Liver (tissue), 9 donors: ENCODE results near the gene RERE. TPM values are rescaled to one million over a fixed set of nuclear protein-coding genes. Genes with fewer than 3 reads are reported as not detected.

ENCODE experiments used
- DNase-seq: peaks from one replicate; pipeline ENCODE4 v3.0.0-alpha.2; 2017; ENCODE audit warnings: low spot score
- H3K27ac ChIP-seq, 2 donors: one replicate each; pipeline ENCODE4 v1.7.0; 2013; ENCODE audit warnings: inconsistent platforms in 2 of 2, low read length in 2 of 2, control low read depth in 1 of 2, low read depth in 1 of 2, mild to moderate bottlenecking in 1 of 2
- H3K27me3 ChIP-seq, 4 donors: one replicate each; pipeline versions ENCODE4 v1.6.1 to v1.7.0; 2013; ENCODE audit warnings: low read length in 3 of 4, inconsistent platforms in 1 of 4, mild to moderate bottlenecking in 1 of 4, moderate library complexity in 1 of 4; ENCODE audit not compliant: control insufficient read depth in 4 of 4, insufficient read depth in 4 of 4
- H3K36me3 ChIP-seq, 4 donors: one replicate each; pipeline versions ENCODE4 v1.6.1 to v1.7.0; 2013; ENCODE audit warnings: low read length in 3 of 4, mild to moderate bottlenecking in 3 of 4, low read depth in 1 of 4, moderate library complexity in 1 of 4; ENCODE audit not compliant: control insufficient read depth in 4 of 4, insufficient read depth in 3 of 4
- H3K4me1 ChIP-seq, 4 donors: one replicate each; pipeline versions ENCODE4 v1.6.1 to v1.7.0; 2013; ENCODE audit warnings: low read length in 3 of 4, mild to moderate bottlenecking in 3 of 4, moderate library complexity in 1 of 4; ENCODE audit not compliant: control insufficient read depth in 4 of 4, insufficient read depth in 4 of 4
- H3K4me3 ChIP-seq, 3 donors: one replicate each; pipeline versions ENCODE4 v1.6.1 to v1.7.0; 2013; ENCODE audit warnings: low read length in 3 of 3, control low read depth in 1 of 3, low read depth in 1 of 3, mild to moderate bottlenecking in 1 of 3
- H3K9ac ChIP-seq, 2 donors: one replicate each; pipeline ENCODE4 v1.7.0; 2013; ENCODE audit warnings: low read length in 2 of 2, mild to moderate bottlenecking in 2 of 2, moderate library complexity in 2 of 2, control low read depth in 1 of 2, low read depth in 1 of 2
- H3K9me3 ChIP-seq, 4 donors: one replicate each; pipeline versions ENCODE4 v1.6.1 to v1.7.0; 2013; ENCODE audit warnings: low read length in 3 of 4; ENCODE audit not compliant: control insufficient read depth in 4 of 4
- EGR1 ChIP-seq, 2 donors: IDR thresholded peaks; 2 replicates each; pipeline ENCODE4 v1.6.1; 2016 to 2018; ENCODE audit warnings: antibody characterized with exemption in 2 of 2, low read depth in 2 of 2
- FOXA1 ChIP-seq: IDR thresholded peaks from 2 replicates; pipeline ENCODE4 v1.6.1; 2016; ENCODE audit warnings: antibody characterized with exemption
- FOXA2 ChIP-seq: IDR thresholded peaks from 2 replicates; pipeline ENCODE4 v1.6.1; 2016; ENCODE audit warnings: antibody characterized with exemption
- HNF4A ChIP-seq, 2 donors: conservative IDR thresholded peaks; 2 replicates each; pipeline ENCODE4 v1.6.1; 2016; ENCODE audit warnings: antibody characterized with exemption in 2 of 2, mild to moderate bottlenecking in 2 of 2
- HNF4G ChIP-seq: IDR thresholded peaks from 2 replicates; pipeline ENCODE4 v1.6.1; 2016; ENCODE audit warnings: antibody characterized with exemption
- JUND ChIP-seq, 2 donors: IDR thresholded peaks; 2 replicates each; pipeline ENCODE4 v1.6.1; 2016; ENCODE audit warnings: antibody characterized with exemption in 2 of 2
- NR2F2 ChIP-seq: IDR thresholded peaks from 2 replicates; pipeline ENCODE4 v1.6.1; 2016; ENCODE audit warnings: antibody characterized with exemption
- RAD21 ChIP-seq, 2 donors: IDR thresholded peaks; 2 replicates each; pipeline ENCODE4 v1.6.1; 2016; ENCODE audit warnings: antibody characterized with exemption in 2 of 2, mild to moderate bottlenecking in 2 of 2
- RXRA ChIP-seq, 2 donors: IDR thresholded peaks; 2 replicates each; pipeline ENCODE4 v1.6.1; 2017 to 2018; ENCODE audit warnings: antibody characterized with exemption in 2 of 2, mild to moderate bottlenecking in 1 of 2
- SP1 ChIP-seq: IDR thresholded peaks from 2 replicates; pipeline ENCODE4 v1.6.1; 2018; ENCODE audit warnings: antibody characterized with exemption, mild to moderate bottlenecking
- whole genome bisulfite sequencing: extraction: QIAGEN DNeasy Blood & Tissue Kit; methylation state at CpG from one replicate; pipeline ENCODE4 v1.1.7; 2013; 5-methylcytosine and 5-hydroxymethylcytosine counted together
- polyA plus RNA-seq, 2 donors: library from polyadenylated mRNA; stranded (reverse) in 1 of 2; unstranded in 1 of 2; fragments of 200-250 nt in 1 of 2; fragments of >200 nt in 1 of 2; fragmentation: Nextera tagmentation in 1 of 2; extraction: Ambion mirVana in 1 of 2; gene quantifications; one replicate each; pipeline versions ENCODE4 v1.2.1 to v1.2.3, GENCODE V29; 2013 to 2015
- total RNA-seq, 2 donors: library from RNA; depleted of rRNA; stranded (reverse); fragments of >200 nt; gene quantifications; one replicate each; pipeline ENCODE4 v1.2.3, GENCODE V29; 2014
- TF ChIP-seq, protein P1 (sequence below): fragments of 150-350 bp; IDR thresholded peaks from 2 replicates; pipeline ENCODE4 v1.5.1; 2017; ENCODE audit warnings: improper control_type of control experiment, low read depth, low read length; ENCODE audit not compliant: missing input control
- TF ChIP-seq, protein P2 (sequence below): IDR thresholded peaks from 2 replicates; pipeline ENCODE4 v1.6.1; 2016; ENCODE audit warnings: antibody characterized with exemption, mild to moderate bottlenecking
- TF ChIP-seq, protein P3 (sequence below): IDR thresholded peaks from 2 replicates; pipeline ENCODE4 v1.6.1; 2016; ENCODE audit warnings: antibody characterized with exemption
- TF ChIP-seq, protein P4 (sequence below): IDR thresholded peaks from 2 replicates; pipeline ENCODE4 v1.6.1; 2016; ENCODE audit warnings: antibody characterized with exemption
- donor health status: healthy.
- donor health status: healthy.
- donor health status: healthy.
- donor health status: healthy.
- donor health status: healthy.

The RERE gene
- total and polyA plus RNA-seq, 4 donors, result 9.8 to 49.1 (median 24.8) TPM

DNA sequence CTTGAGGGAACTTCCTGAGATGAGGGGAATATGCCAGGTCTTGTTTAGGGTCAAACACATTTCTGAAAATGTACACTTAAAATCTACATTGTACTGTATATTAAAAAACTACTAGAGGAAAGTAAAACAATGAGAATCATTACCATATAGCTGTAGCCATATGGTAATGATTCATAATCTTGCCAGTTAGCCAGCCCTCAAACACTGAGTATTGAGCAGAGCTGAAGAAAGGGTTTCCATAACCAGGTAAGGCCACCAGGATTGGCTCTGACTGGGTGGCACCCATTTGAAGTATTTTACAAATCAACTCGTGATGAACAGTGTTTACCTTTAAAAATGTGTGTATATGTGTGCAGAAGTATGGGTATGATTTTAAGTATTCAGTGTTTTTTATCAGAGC lies 272.8 kb downstream of the RERE start:
- peaks cover 0 to 4% (median 1%) of the 10 kb centered on the region in 4 donors for H3K36me3 ChIP-seq
- no peaks in the 10 kb centered on the region for H3K27me3 ChIP-seq
- H3K27ac ChIP-seq, result no peak overlapping the region
- no peaks in the 10 kb centered on the region for H3K9me3 ChIP-seq
- no peak for TF ChIP-seq EGR1 (IDR thresholded peaks at IDR 0.05; ENCODE audit: low read depth in 2 of 2)
- no peak for TF ChIP-seq HNF4G
- H3K9ac ChIP-seq, result no peak overlapping the region
- no peaks in the 10 kb centered on the region for H3K4me1 ChIP-seq
- WGBS, result 91% methylated on average over 1 of the region's 1 CpG
- DNase-seq, result no peak
- H3K4me3 ChIP-seq, result no peak overlapping the region

DNA sequence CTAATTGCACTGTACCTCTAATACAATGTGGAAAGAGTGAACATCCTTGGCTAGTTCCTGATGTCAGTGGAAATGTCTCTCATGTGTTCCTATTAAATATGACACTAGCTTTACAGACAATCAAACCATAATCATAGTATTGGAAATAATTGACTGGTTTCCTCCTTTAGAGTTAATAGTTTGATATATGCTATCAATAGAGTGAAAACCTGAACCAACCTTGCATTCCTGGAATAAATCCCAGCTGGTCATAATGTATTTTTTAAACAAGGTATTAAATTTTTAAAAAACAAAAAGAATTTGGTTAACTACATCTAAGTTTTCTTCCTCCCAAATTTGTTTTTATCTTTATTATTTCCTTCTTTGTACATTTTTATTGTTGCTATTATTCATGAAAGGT lies 273.5 kb downstream of the RERE start:
- Histone ChIP-seq H3K9me3 (no peaks in the 10 kb centered on the region), H3K27me3 (no peaks in the 10 kb centered on the region), H3K4me3 (no peak overlapping the region), H3K4me1 (no peaks in the 10 kb centered on the region), H3K27ac (no peak overlapping the region), H3K36me3 (peaks cover 0 to 4% (median 1%) of the 10 kb centered on the region in 4 donors), H3K9ac (no peak overlapping the region)
- TF ChIP-seq EGR1 (IDR thresholded peaks at IDR 0.05; ENCODE audit: low read depth in 2 of 2) (no peak), SP1 (no peak), NR2F2 (no peak), JUND (IDR thresholded peaks at IDR 0.05) (no peak), RAD21 (IDR thresholded peaks at IDR 0.05) (no peak), HNF4G (no peak), FOXA2 (no peak), HNF4A (conservative IDR thresholded peaks at IDR 0.05) (no peak), RXRA (IDR thresholded peaks at IDR 0.05) (no peak), FOXA1 (no peak)
- TF ChIP-seq, protein P1, sequence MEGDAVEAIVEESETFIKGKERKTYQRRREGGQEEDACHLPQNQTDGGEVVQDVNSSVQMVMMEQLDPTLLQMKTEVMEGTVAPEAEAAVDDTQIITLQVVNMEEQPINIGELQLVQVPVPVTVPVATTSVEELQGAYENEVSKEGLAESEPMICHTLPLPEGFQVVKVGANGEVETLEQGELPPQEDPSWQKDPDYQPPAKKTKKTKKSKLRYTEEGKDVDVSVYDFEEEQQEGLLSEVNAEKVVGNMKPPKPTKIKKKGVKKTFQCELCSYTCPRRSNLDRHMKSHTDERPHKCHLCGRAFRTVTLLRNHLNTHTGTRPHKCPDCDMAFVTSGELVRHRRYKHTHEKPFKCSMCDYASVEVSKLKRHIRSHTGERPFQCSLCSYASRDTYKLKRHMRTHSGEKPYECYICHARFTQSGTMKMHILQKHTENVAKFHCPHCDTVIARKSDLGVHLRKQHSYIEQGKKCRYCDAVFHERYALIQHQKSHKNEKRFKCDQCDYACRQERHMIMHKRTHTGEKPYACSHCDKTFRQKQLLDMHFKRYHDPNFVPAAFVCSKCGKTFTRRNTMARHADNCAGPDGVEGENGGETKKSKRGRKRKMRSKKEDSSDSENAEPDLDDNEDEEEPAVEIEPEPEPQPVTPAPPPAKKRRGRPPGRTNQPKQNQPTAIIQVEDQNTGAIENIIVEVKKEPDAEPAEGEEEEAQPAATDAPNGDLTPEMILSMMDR, result no peak
- TF ChIP-seq, protein P2, sequence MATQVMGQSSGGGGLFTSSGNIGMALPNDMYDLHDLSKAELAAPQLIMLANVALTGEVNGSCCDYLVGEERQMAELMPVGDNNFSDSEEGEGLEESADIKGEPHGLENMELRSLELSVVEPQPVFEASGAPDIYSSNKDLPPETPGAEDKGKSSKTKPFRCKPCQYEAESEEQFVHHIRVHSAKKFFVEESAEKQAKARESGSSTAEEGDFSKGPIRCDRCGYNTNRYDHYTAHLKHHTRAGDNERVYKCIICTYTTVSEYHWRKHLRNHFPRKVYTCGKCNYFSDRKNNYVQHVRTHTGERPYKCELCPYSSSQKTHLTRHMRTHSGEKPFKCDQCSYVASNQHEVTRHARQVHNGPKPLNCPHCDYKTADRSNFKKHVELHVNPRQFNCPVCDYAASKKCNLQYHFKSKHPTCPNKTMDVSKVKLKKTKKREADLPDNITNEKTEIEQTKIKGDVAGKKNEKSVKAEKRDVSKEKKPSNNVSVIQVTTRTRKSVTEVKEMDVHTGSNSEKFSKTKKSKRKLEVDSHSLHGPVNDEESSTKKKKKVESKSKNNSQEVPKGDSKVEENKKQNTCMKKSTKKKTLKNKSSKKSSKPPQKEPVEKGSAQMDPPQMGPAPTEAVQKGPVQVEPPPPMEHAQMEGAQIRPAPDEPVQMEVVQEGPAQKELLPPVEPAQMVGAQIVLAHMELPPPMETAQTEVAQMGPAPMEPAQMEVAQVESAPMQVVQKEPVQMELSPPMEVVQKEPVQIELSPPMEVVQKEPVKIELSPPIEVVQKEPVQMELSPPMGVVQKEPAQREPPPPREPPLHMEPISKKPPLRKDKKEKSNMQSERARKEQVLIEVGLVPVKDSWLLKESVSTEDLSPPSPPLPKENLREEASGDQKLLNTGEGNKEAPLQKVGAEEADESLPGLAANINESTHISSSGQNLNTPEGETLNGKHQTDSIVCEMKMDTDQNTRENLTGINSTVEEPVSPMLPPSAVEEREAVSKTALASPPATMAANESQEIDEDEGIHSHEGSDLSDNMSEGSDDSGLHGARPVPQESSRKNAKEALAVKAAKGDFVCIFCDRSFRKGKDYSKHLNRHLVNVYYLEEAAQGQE, result no peak
- TF ChIP-seq, protein P3, sequence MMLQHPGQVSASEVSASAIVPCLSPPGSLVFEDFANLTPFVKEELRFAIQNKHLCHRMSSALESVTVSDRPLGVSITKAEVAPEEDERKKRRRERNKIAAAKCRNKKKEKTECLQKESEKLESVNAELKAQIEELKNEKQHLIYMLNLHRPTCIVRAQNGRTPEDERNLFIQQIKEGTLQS, result no peak
- TF ChIP-seq, protein P4, sequence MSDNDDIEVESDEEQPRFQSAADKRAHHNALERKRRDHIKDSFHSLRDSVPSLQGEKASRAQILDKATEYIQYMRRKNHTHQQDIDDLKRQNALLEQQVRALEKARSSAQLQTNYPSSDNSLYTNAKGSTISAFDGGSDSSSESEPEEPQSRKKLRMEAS, result no peak
- DNase-seq, result no peak
